SK-N-SH (cell line): Measurements from ENCODE around the gene CKM. TPM values are rescaled to one million over a fixed set of nuclear protein-coding genes. Genes with fewer than 3 reads are reported as not detected.

Experiments used
- CTCF ChIA-PET: fragments of 300-600, 350-600 bp; formaldehyde crosslinking; extraction: SDS; loops from one replicate; lab custom pipeline; 2021; lab: Yijun Ruan, JAX
- POLR2A ChIA-PET: fragments of 350-600 bp; sonication (Branson Sonifier 250); formaldehyde crosslinking; extraction: SDS; loops from one replicate; lab custom pipeline; 2020; ENCODE audit warnings: antibody characterized with exemption, inconsistent platforms; lab: Yijun Ruan, JAX
- DNase-seq: peaks from one replicate; pipeline ENCODE4 v3.0.0; 2012
- H2AFZ ChIP-seq: fragments of 200-600 bp; sonication (generic); 2 replicates; pipeline ENCODE4 v1.8.1; 2016; ENCODE audit warnings: antibody characterized with exemption, mild to moderate bottlenecking, low read depth
- H3F3A ChIP-seq: fragments of 200-600 bp; sonication (generic); replicated peaks from 2 replicates; pipeline ENCODE3; 2016; ENCODE audit warnings: antibody characterized with exemption, mild to moderate bottlenecking; ENCODE audit not compliant: insufficient read depth
- H3K27ac ChIP-seq, 2 experiments: fragments of 200-500 bp in 1 of 2; fragments of 200-600 bp in 1 of 2; sonication (Bioruptor generic) in 1 of 2; sonication (generic), shearing (Covaris generic) in 1 of 2; 2 replicates each; pipeline versions ENCODE4 v1.5.1 to v1.6.1; 2014 to 2016; ENCODE audit warnings: low read depth in 2 of 2, inconsistent platforms in 1 of 2, low read length in 1 of 2, mild to moderate bottlenecking in 1 of 2, mixed read lengths in 1 of 2
- H3K27me3 ChIP-seq: fragments of 200-600 bp; sonication (generic), shearing (Covaris generic); 2 replicates; pipeline ENCODE4 v1.6.1; 2016; ENCODE audit warnings: mixed run types; ENCODE audit not compliant: insufficient read depth
- H3K36me3 ChIP-seq, 2 experiments: fragments of 200-500 bp in 1 of 2; fragments of 200-600 bp in 1 of 2; sonication (Bioruptor generic) in 1 of 2; sonication (generic) in 1 of 2; replicated peaks in 1 of 2; 2 replicates each; pipeline versions ENCODE3 to v1.5.1; 2014 to 2016; ENCODE audit warnings: low read length in 1 of 2, mild to moderate bottlenecking in 1 of 2; ENCODE audit not compliant: insufficient read depth in 2 of 2, control insufficient read depth in 1 of 2
- H3K4me1 ChIP-seq, 2 experiments: fragments of 200-500 bp in 1 of 2; fragments of 200-600 bp in 1 of 2; sonication (Bioruptor generic) in 1 of 2; sonication (generic), shearing (Covaris generic) in 1 of 2; 2 replicates each; pipeline versions ENCODE4 v1.5.1 to v1.6.1; 2014 to 2016; ENCODE audit warnings: low read depth in 1 of 2, low read length in 1 of 2, mixed run types in 1 of 2; ENCODE audit not compliant: insufficient read depth in 2 of 2, control insufficient read depth in 1 of 2
- H3K4me2 ChIP-seq: fragments of 200-600 bp; sonication (generic), shearing (Covaris generic); 2 replicates; pipeline ENCODE4 v1.6.1; 2017; ENCODE audit warnings: mixed run types
- H3K4me3 ChIP-seq, 2 experiments: fragments of 200-500 bp in 1 of 2; fragments of 200-600 bp in 1 of 2; sonication (Bioruptor generic) in 1 of 2; sonication (generic), shearing (Covaris generic) in 1 of 2; 2 replicates each; pipeline versions ENCODE4 v1.5.1 to v1.8.1; 2014 to 2016; ENCODE audit warnings: low read depth in 2 of 2, inconsistent platforms in 1 of 2, low read length in 1 of 2, mild to moderate bottlenecking in 1 of 2, mixed read lengths in 1 of 2, moderate library complexity in 1 of 2
- H3K79me2 ChIP-seq: fragments of 200-600 bp; sonication (generic); 2 replicates; pipeline ENCODE4 v1.8.1; 2017; ENCODE audit warnings: mild to moderate bottlenecking; ENCODE audit not compliant: insufficient read depth
- H3K9ac ChIP-seq: fragments of 200-600 bp; sonication (generic); 2 replicates; pipeline ENCODE4 v1.6.1; 2017; ENCODE audit warnings: mixed run types
- H3K9me2 ChIP-seq: fragments of 200-600 bp; sonication (generic); 2 replicates; pipeline ENCODE4 v1.6.1; 2017; ENCODE audit warnings: mixed run types
- H3K9me3 ChIP-seq: fragments of 200-600 bp; sonication (generic); 2 replicates; pipeline ENCODE4 v1.6.1; 2017; ENCODE audit warnings: mixed run types, mild to moderate bottlenecking, moderate library complexity
- H4K20me1 ChIP-seq: fragments of 200-600 bp; sonication (generic); 2 replicates; pipeline ENCODE4 v1.6.1; 2017; ENCODE audit warnings: mild to moderate bottlenecking, mixed run types; ENCODE audit not compliant: insufficient read depth
- ELF1 ChIP-seq: IDR thresholded peaks from 2 replicates; pipeline ENCODE4 v1.4.0; 2012
- EP300 ChIP-seq, 2 experiments: IDR thresholded peaks; 2 replicates each; pipeline versions ENCODE4 v1.4.0 to v1.6.1; 2012; ENCODE audit warnings: borderline replicate concordance in 1 of 2, low read depth in 1 of 2, low read length in 1 of 2
- FOXJ3 ChIP-seq: sonication (generic); formaldehyde crosslinking; IDR thresholded peaks from 2 replicates; pipeline ENCODE4 v1.5.1; 2020; ENCODE audit warnings: mild to moderate bottlenecking, missing genetic modification reagents
- GABPA ChIP-seq: IDR thresholded peaks from 2 replicates; pipeline ENCODE4 v1.4.0; 2012; ENCODE audit warnings: low read depth, mild to moderate bottlenecking
- GATA2 ChIP-seq: sonication (generic); formaldehyde crosslinking; IDR thresholded peaks from 2 replicates; pipeline ENCODE4 v1.5.0; 2020; ENCODE audit warnings: mild to moderate bottlenecking, missing genetic modification reagents
- IRF3 ChIP-seq: fragments of 150-350 bp; IDR thresholded peaks from 2 replicates; pipeline ENCODE4 v1.6.1; 2016; ENCODE audit warnings: mild to moderate bottlenecking, low read depth, low read length
- MAX ChIP-seq: IDR thresholded peaks from 2 replicates; pipeline ENCODE4 v1.4.0; 2012; ENCODE audit warnings: low read depth
- NRF1 ChIP-seq: IDR thresholded peaks from 2 replicates; pipeline ENCODE4 v1.6.1; 2012; ENCODE audit warnings: low read depth, mild to moderate bottlenecking, low read length
- POLR2AphosphoS5 ChIP-seq: IDR thresholded peaks from 2 replicates; pipeline ENCODE4 v1.6.1; 2012; ENCODE audit warnings: low read depth, low read length
- REST ChIP-seq: IDR thresholded peaks from 2 replicates; pipeline ENCODE4 v1.6.1; 2012; ENCODE audit warnings: mild to moderate bottlenecking, low read depth, low read length, moderate library complexity
- SMC3 ChIP-seq: IDR thresholded peaks from 2 replicates; pipeline ENCODE4 v1.6.1; 2012; ENCODE audit warnings: low read depth, low read length, improper control_type of control experiment
- USF1 ChIP-seq: IDR thresholded peaks from 2 replicates; pipeline ENCODE4 v1.4.0; 2012; ENCODE audit warnings: low read depth, borderline replicate concordance
- USF2 ChIP-seq: fragments of 150-350 bp; IDR thresholded peaks from 2 replicates; pipeline ENCODE4 v1.6.1; 2017; ENCODE audit warnings: antibody characterized with exemption, low read length, low read depth, borderline replicate concordance
- YY1 ChIP-seq: IDR thresholded peaks from 2 replicates; pipeline ENCODE4 v1.4.0; 2012; ENCODE audit warnings: low read depth, mild to moderate bottlenecking
- WGBS: methylation state at CpG from one replicate; pipeline ENCODE4 v1.1.6; 2017; ENCODE audit warnings: low lambda C conversion rate; 5-methylcytosine and 5-hydroxymethylcytosine counted together
- polyA plus RNA-seq, 3 experiments: library from polyadenylated mRNA; depleted of rRNA; stranded (reverse); fragments of >200 nt; gene quantifications; 2 replicates each; pipeline ENCODE4 v1.2.3, GENCODE V29; 2012

The CKM gene
- polyA plus RNA-seq, 1 of the 3 experiments (the other 2 are of a cell fraction): 0.05 TPM

GRCh38 chr19:45306518-45307027 lies 16.1 kb downstream of the CKM start:
- Histone ChIP-seq H3K79me2 (no peaks in the 10 kb centered on the region), H3K9me2 (no peaks in the 10 kb centered on the region), H4K20me1 (no peaks in the 10 kb centered on the region), H3K4me2 (no peak overlapping the region), H3F3A (peaks cover 7% of the 10 kb centered on the region), H3K36me3 (no peaks in the 10 kb centered on the region), H3K27me3 (no peaks in the 10 kb centered on the region), H3K4me3 (no peak overlapping the region), H3K4me1 (peaks cover 0 to 7% of the 10 kb centered on the region in 2 experiments; a peak in 1 of 4 replicates), H2AFZ (no peak overlapping the region), H3K9me3 (no peaks in the 10 kb centered on the region), H3K9ac (no peak overlapping the region), H3K27ac (no peak overlapping the region)
- WGBS: 46% methylated on average over 13 of the region's 18 CpGs
- TF ChIP-seq EP300 (IDR thresholded peaks at IDR 0.05; ENCODE audit: borderline replicate concordance in 1 of 2, low read depth in 1 of 2, low read length in 1 of 2): no peak
- no peak for DNase-seq
- CTCF ChIA-PET: interaction anchor here (1.0 to 1.4 kb wide), 2 partner anchors 32 to 33 kb away, joined by 3 to 4 read pairs; no protein-coding TSS in a partner anchor
- POLR2A ChIA-PET: interaction anchor here (1.4 kb wide), 1 partner anchor 20 kb away, joined by 3 read pairs; no protein-coding TSS in a partner anchor

- CTCF ChIA-PET: interaction anchor here (1.4 kb wide), 1 partner anchor 32 kb away, joined by 4 read pairs; no protein-coding TSS in a partner anchor
- TF ChIP-seq GATA2 (CRISPR knock-in tag) (no peak), MAX (no peak), USF1 (no peak), GABPA (no peak), USF2 (no peak), NRF1 (no peak), FOXJ3 (CRISPR knock-in tag) (no peak), YY1 (no peak), ELF1 (no peak), REST (no peak), IRF3 (no peak), SMC3 (no peak), POLR2AphosphoS5 (no peak)
- H3K9ac ChIP-seq: no peak overlapping the region
- H3K27ac ChIP-seq: no peak overlapping the region
- no peaks in the 10 kb centered on the region for H3K79me2 ChIP-seq
- H3F3A ChIP-seq: peaks cover 7% of the 10 kb centered on the region
- no peak for DNase-seq
- no peak overlapping the region for H3K4me3 ChIP-seq
- H3K4me2 ChIP-seq: no peak overlapping the region
- POLR2A ChIA-PET: interaction anchor here (1.4 kb wide), 1 partner anchor 20 kb away, joined by 3 read pairs; no protein-coding TSS in a partner anchor
- no peaks in the 10 kb centered on the region for H3K9me2 ChIP-seq
- no peaks in the 10 kb centered on the region for H3K36me3 ChIP-seq
- no peaks in the 10 kb centered on the region for H3K27me3 ChIP-seq
- H3K9me3 ChIP-seq: no peaks in the 10 kb centered on the region
- H3K4me1 ChIP-seq: peaks cover 0 to 7% of the 10 kb centered on the region in 2 experiments; a peak in 1 of 4 replicates
- no peak overlapping the region for H2AFZ ChIP-seq
- H4K20me1 ChIP-seq: no peaks in the 10 kb centered on the region
- 46% methylated on average over 9 of the region's 9 CpGs for WGBS
Observed at GRCh38 chr19:45306040-45306439, 16.6 kb downstream of the CKM start.
